ENCODE results near the gene NEAT1.

GRCh38 chr11:65383778-65384177, 38.8 kb upstream of the NEAT1 start:
- TF ChIP-seq RAD21 (IDR thresholded peaks at IDR 0.05; ENCODE audit: low read depth) (no peak), SP1 (IDR thresholded peaks at IDR 0.05; ENCODE audit: low read depth) (no peak), CTCF (IDR thresholded peaks at IDR 0.05 in 2 of 3, conservative IDR thresholded peaks at IDR 0.05 in 1 of 3; ENCODE audit: borderline replicate concordance in 1 of 3, insufficient read depth in 1 of 3, low read depth in 2 of 3, low read length in 2 of 3) (no peak), CEBPB (IDR thresholded peaks at IDR 0.05; ENCODE audit: low read depth) (no peak), EZH2 (IDR thresholded peaks at IDR 0.05) (no peak), YY1 (IDR thresholded peaks at IDR 0.05; ENCODE audit: extremely low read depth, insufficient replicate concordance, low read depth, low read length) (no peak)
